DOHH2 (cell line): ENCODE results near the gene ARHGAP1.

Experiments used
- CTCF ChIP-seq: fragments of 200-600 bp; sonication (generic); IDR thresholded peaks from one replicate; pipeline ENCODE4 v1.5.1; 2014; ENCODE audit warnings: antibody characterized with exemption, mild to moderate bottlenecking, low read depth, low read length; ENCODE audit not compliant: poor library complexity, severe bottlenecking
- EZH2phosphoT487 ChIP-seq: fragments of 200-600 bp; sonication (generic); IDR thresholded peaks from 2 replicates; pipeline ENCODE4 v1.6.1; 2017; ENCODE audit warnings: borderline replicate concordance, mild to moderate bottlenecking, antibody characterized with exemption, low read length, moderate library complexity, mixed read lengths

GRCh38 chr11:46679241-46680163 lies 20.9 kb downstream of the ARHGAP1 start:
- no peak for TF ChIP-seq CTCF
- no peak for TF ChIP-seq EZH2phosphoT487
